Hepatocyte (in vitro differentiated cells): Measurements from ENCODE around the gene AK3.

Source experiments
- CTCF ChIP-seq: fragments of 200-600 bp; sonication (generic); IDR thresholded peaks from 2 replicates; pipeline ENCODE4 v1.5.1; 2016; ENCODE audit warnings: antibody characterized with exemption, mild to moderate bottlenecking; ENCODE audit not compliant: poor library complexity
- EZH2 ChIP-seq: fragments of 200-600 bp; sonication (generic); IDR thresholded peaks from 2 replicates; pipeline ENCODE4 v1.6.1; 2016; ENCODE audit warnings: antibody characterized with exemption, mild to moderate bottlenecking, borderline replicate concordance
- EZH2phosphoT487 ChIP-seq: fragments of 200-600 bp; sonication (generic); IDR thresholded peaks from one replicate; pipeline ENCODE4 v1.6.1; 2018; ENCODE audit warnings: antibody characterized with exemption, mild to moderate bottlenecking, low read depth, moderate library complexity; ENCODE audit not compliant: unreplicated experiment, severe bottlenecking

GRCh38 chr9:4774209-4774608 lies 33.2 kb upstream of the AK3 start:
- no peak for TF ChIP-seq CTCF
- no peak for TF ChIP-seq EZH2
- no peak for TF ChIP-seq EZH2phosphoT487
